ENCODE measurements around the gene STK11IP. TPM values are rescaled to one million over a fixed set of nuclear protein-coding genes. Genes with fewer than 3 reads are reported as not detected.

STK11IP gene
- total RNA-seq, 1 donor from 2014 or later, result 32.9 TPM

GRCh38 chr2:219607931-219608330, 10.3 kb downstream of the STK11IP start:
- no peak overlapping the region for H3K4me3 Mint-ChIP-seq
- no peaks in the 10 kb centered on the region for H3K27me3 Mint-ChIP-seq (ENCODE audit: low read depth)
- TF ChIP-seq, protein P1, sequence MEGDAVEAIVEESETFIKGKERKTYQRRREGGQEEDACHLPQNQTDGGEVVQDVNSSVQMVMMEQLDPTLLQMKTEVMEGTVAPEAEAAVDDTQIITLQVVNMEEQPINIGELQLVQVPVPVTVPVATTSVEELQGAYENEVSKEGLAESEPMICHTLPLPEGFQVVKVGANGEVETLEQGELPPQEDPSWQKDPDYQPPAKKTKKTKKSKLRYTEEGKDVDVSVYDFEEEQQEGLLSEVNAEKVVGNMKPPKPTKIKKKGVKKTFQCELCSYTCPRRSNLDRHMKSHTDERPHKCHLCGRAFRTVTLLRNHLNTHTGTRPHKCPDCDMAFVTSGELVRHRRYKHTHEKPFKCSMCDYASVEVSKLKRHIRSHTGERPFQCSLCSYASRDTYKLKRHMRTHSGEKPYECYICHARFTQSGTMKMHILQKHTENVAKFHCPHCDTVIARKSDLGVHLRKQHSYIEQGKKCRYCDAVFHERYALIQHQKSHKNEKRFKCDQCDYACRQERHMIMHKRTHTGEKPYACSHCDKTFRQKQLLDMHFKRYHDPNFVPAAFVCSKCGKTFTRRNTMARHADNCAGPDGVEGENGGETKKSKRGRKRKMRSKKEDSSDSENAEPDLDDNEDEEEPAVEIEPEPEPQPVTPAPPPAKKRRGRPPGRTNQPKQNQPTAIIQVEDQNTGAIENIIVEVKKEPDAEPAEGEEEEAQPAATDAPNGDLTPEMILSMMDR (conservative IDR thresholded peaks at IDR 0.05), result no peak
- H3K36me3 Mint-ChIP-seq (ENCODE audit: low read depth), result no peaks in the 10 kb centered on the region
- H3K4me1 Mint-ChIP-seq, result no peaks in the 10 kb centered on the region
- no peak for DNase-seq (ENCODE audit: low read depth, low spot score)
- H3K9me3 Mint-ChIP-seq, result no peaks in the 10 kb centered on the region
- no peak overlapping the region for H3K27ac Mint-ChIP-seq (ENCODE audit: unreplicated experiment)

GRCh38 chr2:219608399-219608964, 10.8 kb downstream of the STK11IP start:
- Mint-ChIP-seq H3K27me3 (ENCODE audit: low read depth) (no peaks in the 10 kb centered on the region), H3K27ac (ENCODE audit: unreplicated experiment) (no peak overlapping the region), H3K4me1 (no peaks in the 10 kb centered on the region), H3K36me3 (ENCODE audit: low read depth) (no peaks in the 10 kb centered on the region), H3K9me3 (no peaks in the 10 kb centered on the region), H3K4me3 (no peak overlapping the region)
- no peak for DNase-seq (ENCODE audit: low read depth, low spot score)
- TF ChIP-seq, protein P1 (conservative IDR thresholded peaks at IDR 0.05), result no peak

DNA sequence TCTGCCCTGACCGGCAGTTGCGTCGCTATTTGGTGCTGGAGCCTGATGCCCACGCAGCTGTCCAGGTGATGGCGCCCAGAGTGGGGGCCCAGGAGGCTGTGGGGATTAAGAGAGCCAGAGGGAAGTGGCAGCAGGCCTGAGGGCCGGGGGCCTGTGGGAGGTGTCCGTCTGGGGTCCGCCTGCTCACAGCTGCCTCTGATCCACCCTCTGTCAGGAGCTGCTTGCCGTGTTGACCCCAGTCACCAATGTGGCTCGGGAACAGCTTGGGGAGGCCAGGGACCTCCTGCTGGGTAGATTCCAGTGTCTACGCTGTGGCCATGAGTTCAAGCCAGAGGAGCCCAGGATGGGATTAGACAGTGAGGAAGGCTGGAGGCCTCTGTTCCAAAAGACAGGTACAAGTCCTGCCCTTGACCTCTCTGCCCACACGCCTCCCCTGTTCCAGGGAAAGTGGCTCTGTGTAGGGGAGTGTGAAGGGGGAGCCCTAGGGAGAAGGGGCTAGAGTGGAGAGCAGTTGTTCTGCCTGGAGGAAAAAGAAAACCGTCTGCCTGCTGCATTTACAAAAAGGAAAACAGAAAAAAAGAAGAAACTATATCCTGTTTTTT, 11.6 kb downstream of the STK11IP start:
- no peaks in the 10 kb centered on the region for H3K27me3 Mint-ChIP-seq (ENCODE audit: low read depth)
- no peaks in the 10 kb centered on the region for H3K4me1 Mint-ChIP-seq
- DNase-seq (ENCODE audit: low read depth, low spot score), result no peak
- H3K4me3 Mint-ChIP-seq, result no peak overlapping the region
- TF ChIP-seq, protein P1 (conservative IDR thresholded peaks at IDR 0.05), result no peak
- no peak overlapping the region for H3K27ac Mint-ChIP-seq (ENCODE audit: unreplicated experiment)
- H3K36me3 Mint-ChIP-seq (ENCODE audit: low read depth), result no peaks in the 10 kb centered on the region
- no peaks in the 10 kb centered on the region for H3K9me3 Mint-ChIP-seq

DNA sequence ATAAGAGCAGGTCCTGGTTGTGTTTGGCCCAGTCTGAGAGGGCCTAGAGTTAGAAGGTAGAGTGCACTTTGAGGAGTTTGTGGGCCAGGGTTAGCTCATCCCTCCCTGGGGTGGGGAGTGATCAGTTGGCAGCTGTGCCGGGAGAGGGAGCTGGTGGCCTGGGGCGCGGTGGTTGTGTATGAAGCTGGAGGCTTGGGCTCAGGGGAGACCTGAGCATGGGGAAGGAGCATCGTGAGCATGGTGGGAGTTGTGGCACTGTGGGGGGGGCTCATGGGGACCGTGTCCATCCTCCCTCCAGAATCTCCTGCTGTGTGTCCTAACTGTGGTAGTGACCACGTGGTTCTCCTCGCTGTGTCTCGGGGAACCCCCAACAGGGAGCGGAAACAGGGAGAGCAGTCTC, 13.6 kb downstream of the STK11IP start:
- Mint-ChIP-seq H3K4me3 (no peak overlapping the region), H3K27ac (ENCODE audit: unreplicated experiment) (peak overlapping the region; percentile 65), H3K9me3 (no peaks in the 10 kb centered on the region), H3K27me3 (ENCODE audit: low read depth) (no peaks in the 10 kb centered on the region), H3K4me1 (no peaks in the 10 kb centered on the region), H3K36me3 (ENCODE audit: low read depth) (no peaks in the 10 kb centered on the region)
- TF ChIP-seq, protein P1 (conservative IDR thresholded peaks at IDR 0.05), result no peak
- DNase-seq (ENCODE audit: low read depth, low spot score), result no peak

DNA sequence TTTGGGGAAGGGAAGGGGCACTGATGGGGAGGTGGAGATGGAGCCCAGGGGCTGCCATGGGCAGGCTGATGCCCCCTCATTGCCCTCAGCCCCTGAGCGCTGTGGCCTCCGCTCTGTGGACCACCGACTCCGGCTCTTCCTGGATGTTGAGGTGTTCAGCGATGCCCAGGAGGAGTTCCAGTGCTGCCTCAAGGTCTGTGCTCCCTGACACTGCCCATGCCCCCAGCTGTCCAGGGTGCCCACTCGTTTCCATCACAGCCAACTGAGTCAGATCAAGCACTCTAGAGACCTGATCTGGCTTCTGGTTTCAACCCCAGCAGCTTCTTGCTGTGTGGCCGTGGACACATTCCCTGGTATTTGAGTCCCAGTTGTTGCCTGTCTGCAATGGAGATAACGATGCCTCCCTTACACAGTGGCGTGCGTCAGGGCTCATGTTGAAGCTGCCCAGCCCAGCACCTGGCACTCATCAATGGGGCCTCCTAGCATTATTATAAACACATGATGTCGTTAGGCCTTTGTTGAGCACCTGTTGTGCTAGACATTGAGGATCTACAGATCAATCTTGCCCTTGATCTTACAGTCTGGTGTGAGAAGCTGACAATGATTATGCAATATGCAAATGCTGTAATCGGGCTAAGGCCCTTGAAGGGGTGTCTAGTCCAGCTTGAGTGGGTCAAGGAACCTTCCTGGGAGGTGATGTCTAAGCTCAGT, 14.4 kb downstream of the STK11IP start:
- Mint-ChIP-seq H3K27me3 (ENCODE audit: low read depth) (no peaks in the 10 kb centered on the region), H3K36me3 (ENCODE audit: low read depth) (no peaks in the 10 kb centered on the region), H3K9me3 (no peaks in the 10 kb centered on the region), H3K4me3 (no peak overlapping the region), H3K27ac (ENCODE audit: unreplicated experiment) (peak overlapping the region; percentile 57), H3K4me1 (no peaks in the 10 kb centered on the region)
- TF ChIP-seq, protein P1 (conservative IDR thresholded peaks at IDR 0.05), result no peak
- no peak for DNase-seq (ENCODE audit: low read depth, low spot score)

All from neural crest cell (in vitro differentiated cells).